ENCODE data around the gene GABRA6.
"Not testable (repeated sequence)": the region's sequence is repeated elsewhere in the genome, so short reads cannot be mapped to it uniquely, and the experiment has no call there.

GABRA6 gene

GRCh38 chr5:161685461-161685860 is at the start of gene GABRA6:
Gene GABRA6 (plus strand): TSS chr5:161685721. CDS start chr5:161685990, 269 bp downstream.
- DNase-seq (ENCODE audit: low read depth, low spot score), result no peak

GRCh38 chr5:161637591-161637990 is 47.9 kb upstream of the GABRA6 start:
- no peak for DNase-seq (ENCODE audit: low read depth, low spot score)

DNA sequence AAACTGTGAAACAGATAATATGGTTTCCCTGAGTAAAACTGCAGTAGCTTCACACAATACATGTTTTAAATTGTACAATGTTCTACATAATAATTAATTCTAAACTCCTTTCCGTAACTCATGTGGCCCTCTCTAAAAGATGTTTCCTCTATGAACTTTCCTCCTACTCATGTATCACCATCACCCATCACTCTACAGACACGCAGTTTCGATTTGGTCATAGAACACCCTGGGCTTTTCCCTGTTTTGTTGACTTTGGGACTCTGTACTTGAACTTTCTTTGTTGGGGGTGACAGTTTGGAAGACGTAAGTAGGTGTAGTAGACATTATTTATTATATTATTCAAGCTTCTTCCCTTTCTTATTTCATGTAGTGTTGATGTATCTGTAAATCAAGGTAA is 44.1 kb upstream of the GABRA6 start:
- DNase-seq (ENCODE audit: low read depth, low spot score), result no peak

DNA sequence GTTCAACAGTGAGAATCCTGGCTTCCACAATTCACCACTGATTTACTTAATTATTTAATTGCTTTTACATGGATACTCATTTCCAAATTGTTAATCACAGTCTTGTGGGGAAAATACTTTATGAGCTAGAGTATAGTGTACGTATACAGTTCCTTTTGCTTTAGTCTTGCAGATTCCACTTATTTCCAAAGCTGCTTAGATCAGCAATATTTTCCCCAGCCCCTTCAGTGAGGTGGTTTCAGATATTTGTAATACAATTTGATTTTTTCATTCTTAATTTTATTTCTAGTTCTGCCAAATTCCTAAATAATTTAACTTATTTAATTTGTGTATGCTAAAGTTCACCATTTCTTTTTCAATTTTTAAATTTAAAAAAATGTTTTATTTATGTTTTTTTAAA is 40.3 kb upstream of the GABRA6 start:
- no peak for DNase-seq (ENCODE audit: low read depth, low spot score)

GRCh38 chr5:161651926-161652325 is 33.6 kb upstream of the GABRA6 start:
- DNase-seq (ENCODE audit: low read depth, low spot score), result not testable (repeated sequence)

GRCh38 chr5:161660806-161661205 is 24.7 kb upstream of the GABRA6 start:
- no peak for DNase-seq (ENCODE audit: low read depth, low spot score)

GRCh38 chr5:161663431-161663830 is 22.1 kb upstream of the GABRA6 start:
- no peak for DNase-seq (ENCODE audit: low read depth, low spot score)

DNA sequence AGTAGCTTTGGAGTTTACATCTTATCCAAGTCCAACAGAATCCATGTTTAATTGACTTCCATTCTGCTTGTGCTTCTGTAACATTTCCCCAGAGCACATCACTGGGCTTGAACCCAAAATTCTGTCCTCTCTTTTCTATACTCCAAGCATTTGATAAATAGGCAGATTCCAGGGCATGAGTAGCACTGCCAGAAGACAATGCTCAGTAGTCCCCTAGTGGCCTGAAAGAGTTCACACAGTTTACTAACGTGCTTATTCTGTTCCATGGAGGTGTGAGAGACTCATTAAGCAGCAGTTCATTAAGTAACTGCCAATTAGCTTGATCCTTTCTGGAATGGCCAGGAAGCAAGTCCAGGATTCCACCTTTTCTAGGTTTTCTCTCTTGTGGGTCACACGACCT is 9.4 kb upstream of the GABRA6 start:
- DNase-seq (ENCODE audit: low read depth, low spot score), result no peak

DNA sequence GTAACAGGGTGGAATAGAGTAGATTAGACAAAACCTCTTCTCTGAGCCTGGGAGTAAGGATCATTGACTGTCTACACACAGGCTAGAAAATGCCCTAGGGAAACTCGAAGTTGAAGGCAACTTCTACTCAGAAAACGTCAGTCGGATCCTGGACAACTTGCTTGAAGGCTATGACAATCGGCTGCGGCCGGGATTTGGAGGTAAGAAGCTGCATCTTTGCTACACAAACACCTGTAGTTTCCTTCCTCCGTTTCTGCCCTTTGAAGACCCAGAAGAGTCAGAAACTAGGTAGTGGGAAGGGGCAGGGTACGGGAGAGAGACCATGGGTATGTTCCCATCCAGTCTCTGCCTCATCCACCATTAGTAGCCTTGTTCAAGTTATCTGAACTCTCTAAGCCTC is 628 bp downstream of the GABRA6 start:
- no peak for DNase-seq (ENCODE audit: low read depth, low spot score)

DNA sequence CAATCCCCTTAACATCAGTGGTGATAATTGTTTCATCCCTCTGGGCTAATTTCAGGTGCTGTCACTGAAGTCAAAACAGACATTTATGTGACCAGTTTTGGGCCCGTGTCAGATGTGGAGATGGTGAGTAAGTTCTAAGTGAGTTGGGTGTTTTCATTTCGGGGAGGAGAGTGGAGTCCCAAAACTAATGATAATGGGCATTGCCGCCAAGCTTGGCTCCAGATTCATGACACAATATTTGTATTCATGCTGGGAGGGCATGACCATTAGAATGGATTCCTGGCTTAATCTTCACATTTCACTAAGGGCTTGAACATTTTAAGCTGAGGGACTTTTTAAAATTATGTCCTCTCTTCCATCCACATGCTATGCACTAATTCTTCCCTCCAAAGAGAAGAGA is 1.4 kb downstream of the GABRA6 start:
- no peak for DNase-seq (ENCODE audit: low read depth, low spot score)

DNA sequence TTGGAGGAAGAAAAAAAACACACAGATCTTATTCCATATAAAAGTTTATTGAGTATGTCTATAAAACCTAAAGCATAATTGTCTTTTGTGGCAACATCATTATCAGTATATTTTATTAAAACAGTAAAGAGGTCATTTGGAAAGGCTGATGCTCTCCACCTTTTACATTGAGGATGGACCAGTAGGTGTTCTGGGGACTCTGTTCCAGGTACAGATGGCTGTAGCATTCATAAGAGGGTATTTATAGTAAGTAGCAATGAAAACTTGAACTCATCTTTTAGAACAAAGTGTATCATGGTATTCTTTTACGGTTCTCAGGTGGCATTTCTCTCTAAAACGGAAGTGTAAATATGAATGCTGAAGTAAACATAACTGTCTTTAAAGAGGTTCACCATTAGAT is 1.8 kb downstream of the GABRA6 start:
- DNase-seq (ENCODE audit: low read depth, low spot score), result no peak

DNA sequence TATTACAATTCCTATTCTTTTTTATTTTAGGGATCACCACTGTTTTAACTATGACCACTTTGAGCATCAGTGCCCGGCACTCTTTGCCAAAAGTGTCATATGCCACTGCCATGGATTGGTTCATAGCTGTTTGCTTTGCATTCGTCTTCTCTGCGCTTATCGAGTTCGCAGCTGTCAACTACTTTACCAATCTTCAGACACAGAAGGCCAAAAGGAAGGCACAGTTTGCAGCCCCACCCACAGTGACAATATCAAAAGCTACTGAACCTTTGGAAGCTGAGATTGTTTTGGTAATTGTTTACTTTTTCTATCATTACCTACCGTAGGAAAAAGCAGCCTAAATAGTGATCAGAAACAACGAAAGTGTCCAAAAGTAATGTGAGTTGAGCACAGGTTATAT is 6.4 kb downstream of the GABRA6 start:
- DNase-seq (ENCODE audit: low read depth, low spot score), result no peak

DNA sequence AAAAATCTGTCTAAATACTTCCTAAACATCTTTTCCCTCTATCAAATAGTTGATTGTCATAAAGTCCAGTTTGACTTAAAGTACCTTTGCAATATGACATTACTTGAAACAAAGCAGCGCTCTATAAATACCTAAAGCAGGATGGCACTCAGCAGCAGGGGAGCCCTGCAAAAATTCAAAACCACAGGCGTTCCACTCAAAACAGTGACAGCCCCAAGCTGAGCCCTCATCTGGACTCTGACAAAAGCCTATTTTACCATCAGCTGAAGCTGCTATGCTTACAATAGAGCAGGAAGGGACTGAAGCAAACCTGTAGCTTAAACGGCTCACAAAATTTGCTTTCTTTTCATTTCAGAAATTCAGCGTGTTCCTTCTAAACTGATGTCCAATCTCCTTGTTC is 11.5 kb downstream of the GABRA6 start:
- DNase-seq (ENCODE audit: low read depth, low spot score), result no peak

- DNase-seq (ENCODE audit: low read depth, low spot score), result no peak
Measured at GRCh38 chr5:161700065-161700464, 14.5 kb downstream of the GABRA6 start.

- DNase-seq (ENCODE audit: low read depth, low spot score), result no peak
Measured at GRCh38 chr5:161703528-161703927, 18.0 kb downstream of the GABRA6 start.

DNA sequence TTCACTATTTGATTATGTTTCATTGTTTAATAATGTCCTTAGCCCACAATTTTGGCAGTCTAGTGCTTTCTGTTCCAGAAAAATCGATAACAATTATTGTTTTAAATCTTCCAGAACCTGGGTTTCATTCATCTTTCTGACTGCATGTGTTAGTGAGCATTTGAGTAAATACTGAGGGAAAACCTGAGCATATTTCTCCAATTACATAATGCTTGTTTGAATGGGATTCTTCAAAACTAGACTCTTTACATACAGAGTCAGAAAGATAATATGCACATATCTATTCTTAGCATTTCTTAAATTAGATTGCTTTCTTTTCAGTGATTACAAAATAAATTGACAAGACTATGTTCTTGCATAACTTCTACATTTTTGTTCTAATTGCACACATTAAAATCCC is 21.9 kb downstream of the GABRA6 start:
- DNase-seq (ENCODE audit: low read depth, low spot score), result no peak

GRCh38 chr5:161709239-161709638 is 23.7 kb downstream of the GABRA6 start:
- no peak for DNase-seq (ENCODE audit: low read depth, low spot score)

DNA sequence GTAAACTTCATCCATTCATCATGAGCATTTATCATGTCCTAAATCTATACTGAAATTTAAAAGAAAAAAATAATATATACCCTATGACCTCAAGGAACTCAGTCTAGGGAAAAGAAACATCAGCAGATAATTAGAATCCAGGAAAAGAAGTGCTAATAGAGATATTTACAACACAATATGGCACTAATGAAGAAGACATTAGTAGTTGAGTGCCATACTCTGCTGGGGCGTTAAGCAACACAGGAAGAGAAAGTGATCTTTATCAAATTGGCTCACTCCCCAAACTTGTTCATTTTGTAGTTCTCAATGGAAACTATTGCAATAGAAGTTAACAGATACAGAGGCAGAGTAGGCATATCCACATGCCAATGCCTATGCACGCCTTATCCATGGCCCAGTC is 27.5 kb downstream of the GABRA6 start:
- DNase-seq (ENCODE audit: low read depth, low spot score), result no peak

DNA sequence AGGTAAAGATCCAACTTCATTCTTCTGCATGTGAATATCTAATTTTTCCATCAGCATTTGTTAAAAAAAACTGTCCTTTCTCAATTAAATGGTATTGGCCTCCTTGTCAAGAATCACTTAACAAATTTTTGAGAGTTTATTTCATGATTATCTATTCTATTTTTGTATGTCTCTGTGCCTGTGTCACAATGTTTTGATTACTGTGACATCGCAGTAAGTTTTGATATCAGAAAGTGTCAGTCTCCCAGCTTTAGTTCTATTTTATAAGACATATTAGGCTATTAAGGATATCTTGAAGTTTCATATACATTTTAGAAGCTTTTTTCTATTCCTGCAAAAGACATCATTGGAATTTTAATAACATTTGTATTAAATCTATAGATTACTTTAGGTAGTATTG is 33.6 kb downstream of the GABRA6 start:
- no peak for DNase-seq (ENCODE audit: low read depth, low spot score)

DNA sequence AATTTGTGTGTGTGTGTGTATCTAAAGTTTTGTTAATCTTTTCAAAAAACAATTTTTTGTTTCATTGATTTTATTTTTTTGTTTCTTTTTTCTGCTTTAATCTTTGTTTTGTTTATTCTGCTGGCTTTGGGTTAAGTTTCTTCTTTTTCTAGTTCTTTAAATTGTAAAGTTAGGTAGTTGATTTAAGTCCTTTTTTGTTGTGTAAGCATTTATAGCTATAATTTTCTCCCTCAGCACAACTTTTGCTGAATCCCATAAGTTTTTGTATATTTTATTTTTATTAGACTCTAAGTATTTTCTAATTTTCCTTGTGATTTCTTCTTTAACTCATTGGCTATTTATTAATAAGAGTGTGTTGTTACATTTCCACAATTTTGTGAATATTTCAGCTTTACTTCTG is 34.9 kb downstream of the GABRA6 start:
- no peak for DNase-seq (ENCODE audit: low read depth, low spot score)

DNA sequence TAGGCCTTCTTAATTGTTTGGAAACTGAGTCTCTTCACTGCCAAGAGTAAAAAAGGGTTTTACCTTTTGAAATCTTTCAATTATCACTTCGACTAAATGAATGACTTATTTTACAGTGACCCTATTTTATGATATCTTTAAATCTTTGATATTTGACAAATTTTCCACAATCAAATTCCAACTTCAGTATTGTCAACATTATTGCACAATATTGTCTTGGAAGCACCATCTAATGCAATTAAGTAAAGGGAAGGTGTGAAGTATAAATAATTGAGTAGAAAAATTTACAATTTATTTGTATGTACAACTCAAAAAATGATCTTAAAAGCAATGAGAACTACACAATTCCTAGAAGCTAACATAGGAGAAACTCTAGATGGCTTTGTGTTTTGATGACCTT is 49.2 kb downstream of the GABRA6 start:
- no peak for DNase-seq (ENCODE audit: low read depth, low spot score)

GRCh38 chr5:161740433-161740832 is 54.9 kb downstream of the GABRA6 start:
- no peak for DNase-seq (ENCODE audit: low read depth, low spot score)

DNA sequence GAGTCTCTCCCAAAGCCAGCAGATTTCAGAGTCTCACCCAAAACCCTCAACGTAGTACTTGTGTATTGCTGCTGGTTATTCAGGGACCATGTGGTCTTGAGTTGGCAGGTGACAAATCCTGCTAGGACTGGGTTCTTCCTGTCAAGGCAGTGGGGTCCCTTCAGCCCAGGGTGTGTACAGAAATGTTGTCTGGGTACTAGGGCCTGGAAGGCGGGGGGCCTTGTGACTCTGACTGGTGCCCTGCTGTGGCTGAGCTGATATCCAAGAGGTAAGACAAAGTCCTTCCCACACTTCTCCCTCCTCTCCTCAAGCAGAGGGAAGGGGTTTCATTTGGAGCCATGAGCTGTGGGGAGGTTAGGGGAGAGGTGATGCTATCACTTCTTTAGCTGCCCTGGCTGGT is 58.8 kb downstream of the GABRA6 start:
- DNase-seq (ENCODE audit: low read depth, low spot score), result no peak

- no peak for DNase-seq (ENCODE audit: low read depth, low spot score)
Measured at GRCh38 chr5:161745392-161745791, 59.9 kb downstream of the GABRA6 start.

DNA sequence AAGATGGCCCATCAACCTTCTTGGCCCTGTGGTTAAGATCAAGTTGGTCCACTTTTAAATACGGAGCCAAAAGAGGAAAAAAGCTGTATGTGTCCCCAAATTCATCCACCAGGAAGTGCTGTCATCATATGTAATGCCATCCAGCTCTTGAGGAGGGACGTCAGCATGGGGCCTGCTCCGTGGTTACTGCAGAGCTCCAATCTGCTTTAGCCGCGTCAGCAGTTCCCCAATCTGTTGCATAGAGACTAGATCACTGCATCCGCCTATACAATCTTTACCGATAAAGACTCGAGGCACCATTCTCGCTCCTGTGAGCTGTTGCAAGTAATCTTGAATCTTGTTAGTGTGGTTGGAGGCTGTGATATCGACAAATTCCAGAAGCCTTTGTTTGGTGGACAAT is 65.7 kb downstream of the GABRA6 start:
- no peak for DNase-seq (ENCODE audit: low read depth, low spot score)
